Measurements from ENCODE around the gene IPMK.

The IPMK gene

DNA sequence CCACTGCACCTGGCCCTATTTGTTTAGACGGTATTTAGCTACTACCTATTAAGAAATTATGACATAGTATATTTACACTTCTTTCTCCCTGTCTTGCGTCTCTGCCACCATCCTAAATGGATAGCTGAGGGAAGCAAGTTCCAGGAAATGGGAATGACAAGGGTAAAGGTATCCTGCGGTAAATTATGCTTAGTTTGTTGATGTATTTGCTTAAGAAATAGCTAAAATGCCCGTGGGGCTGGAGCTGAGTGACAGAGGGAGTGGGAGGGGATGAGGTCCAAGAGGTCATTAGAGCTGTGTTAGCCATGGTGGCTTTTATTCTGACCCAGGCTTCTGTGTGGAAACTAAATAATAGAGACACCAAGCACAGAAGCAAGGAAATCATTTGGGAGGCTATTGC, 38.1 kb upstream of the IPMK start:
- no peak for TF ChIP-seq TCF12 (IDR thresholded peaks at IDR 0.05; ENCODE audit: low read depth)
- no peak for TF ChIP-seq TEAD4 (IDR thresholded peaks at IDR 0.05)
- TF ChIP-seq FOXM1 (IDR thresholded peaks at IDR 0.05; ENCODE audit: borderline replicate concordance, low read depth): no peak
- no peak for TF ChIP-seq CREB1 (IDR thresholded peaks at IDR 0.05; ENCODE audit: low read depth)
- TF ChIP-seq YY1 (IDR thresholded peaks at IDR 0.05; ENCODE audit: low read depth): no peak
- TF ChIP-seq ZBTB7A (IDR thresholded peaks at IDR 0.05; ENCODE audit: low read depth): no peak
- no peak for TF ChIP-seq EP300 (IDR thresholded peaks at IDR 0.05; ENCODE audit: borderline replicate concordance)
- no peak for TF ChIP-seq TAF1 (IDR thresholded peaks at IDR 0.05; ENCODE audit: low read depth)
- no peak for TF ChIP-seq USF1 (IDR thresholded peaks at IDR 0.05)
- no peak for TF ChIP-seq REST (IDR thresholded peaks at IDR 0.05; ENCODE audit: low read depth)
- no peak for TF ChIP-seq CEBPB (IDR thresholded peaks at IDR 0.05)
- TF ChIP-seq EGR1 (IDR thresholded peaks at IDR 0.05): no peak
- TF ChIP-seq RAD21 (IDR thresholded peaks at IDR 0.05; ENCODE audit: low read depth): no peak
- no peak for TF ChIP-seq NFIC (IDR thresholded peaks at IDR 0.05)
- TF ChIP-seq, protein P1, sequence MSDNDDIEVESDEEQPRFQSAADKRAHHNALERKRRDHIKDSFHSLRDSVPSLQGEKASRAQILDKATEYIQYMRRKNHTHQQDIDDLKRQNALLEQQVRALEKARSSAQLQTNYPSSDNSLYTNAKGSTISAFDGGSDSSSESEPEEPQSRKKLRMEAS (IDR thresholded peaks at IDR 0.05): no peak

GRCh38 chr10:58304099-58304633, 36.5 kb upstream of the IPMK start:
- TF ChIP-seq CREB1 (IDR thresholded peaks at IDR 0.05; ENCODE audit: low read depth) (no peak), FOXM1 (IDR thresholded peaks at IDR 0.05; ENCODE audit: borderline replicate concordance, low read depth) (no peak), EGR1 (IDR thresholded peaks at IDR 0.05) (no peak), YY1 (IDR thresholded peaks at IDR 0.05; ENCODE audit: low read depth) (no peak), REST (IDR thresholded peaks at IDR 0.05; ENCODE audit: low read depth) (no peak), NFIC (IDR thresholded peaks at IDR 0.05) (no peak)

GRCh38 chr10:58302254-58302653, 34.6 kb upstream of the IPMK start:
- TF ChIP-seq NFIC (IDR thresholded peaks at IDR 0.05) (no peak), TCF12 (IDR thresholded peaks at IDR 0.05; ENCODE audit: low read depth) (no peak), CREB1 (IDR thresholded peaks at IDR 0.05; ENCODE audit: low read depth) (no peak), CEBPB (IDR thresholded peaks at IDR 0.05) (no peak), EGR1 (IDR thresholded peaks at IDR 0.05) (no peak), REST (IDR thresholded peaks at IDR 0.05; ENCODE audit: low read depth) (no peak), USF1 (IDR thresholded peaks at IDR 0.05) (no peak), TEAD4 (IDR thresholded peaks at IDR 0.05) (no peak), FOXM1 (IDR thresholded peaks at IDR 0.05; ENCODE audit: borderline replicate concordance, low read depth) (no peak), ZBTB7A (IDR thresholded peaks at IDR 0.05; ENCODE audit: low read depth) (no peak), EP300 (IDR thresholded peaks at IDR 0.05; ENCODE audit: borderline replicate concordance) (no peak), YY1 (IDR thresholded peaks at IDR 0.05; ENCODE audit: low read depth) (no peak), RAD21 (IDR thresholded peaks at IDR 0.05; ENCODE audit: low read depth) (no peak), TAF1 (IDR thresholded peaks at IDR 0.05; ENCODE audit: low read depth) (no peak)
- TF ChIP-seq, protein P1 (IDR thresholded peaks at IDR 0.05): no peak

GRCh38 chr10:58300676-58301075, 33.0 kb upstream of the IPMK start:
- TF ChIP-seq CEBPB (IDR thresholded peaks at IDR 0.05) (no peak), USF1 (IDR thresholded peaks at IDR 0.05) (no peak), EP300 (IDR thresholded peaks at IDR 0.05; ENCODE audit: borderline replicate concordance) (no peak), EGR1 (IDR thresholded peaks at IDR 0.05) (no peak), REST (IDR thresholded peaks at IDR 0.05; ENCODE audit: low read depth) (no peak), RAD21 (IDR thresholded peaks at IDR 0.05; ENCODE audit: low read depth) (no peak), NFIC (IDR thresholded peaks at IDR 0.05) (no peak), CREB1 (IDR thresholded peaks at IDR 0.05; ENCODE audit: low read depth) (no peak), ZBTB7A (IDR thresholded peaks at IDR 0.05; ENCODE audit: low read depth) (no peak), TAF1 (IDR thresholded peaks at IDR 0.05; ENCODE audit: low read depth) (no peak), YY1 (IDR thresholded peaks at IDR 0.05; ENCODE audit: low read depth) (no peak), TEAD4 (IDR thresholded peaks at IDR 0.05) (no peak), TCF12 (IDR thresholded peaks at IDR 0.05; ENCODE audit: low read depth) (no peak), FOXM1 (IDR thresholded peaks at IDR 0.05; ENCODE audit: borderline replicate concordance, low read depth) (no peak)
- TF ChIP-seq, protein P1 (IDR thresholded peaks at IDR 0.05): no peak

Data from Ishikawa (cell line).